CD4-positive, alpha-beta T cell treated with Interleukin-4 for 1 hour (primary cell): Measurements from ENCODE around the gene NBL1.

ENCODE experiments used
- DNase-seq, 2 donors: peaks; one replicate each; pipeline ENCODE4 v3.0.0-alpha.2; 2020 to 2022

The NBL1 gene, protein sequence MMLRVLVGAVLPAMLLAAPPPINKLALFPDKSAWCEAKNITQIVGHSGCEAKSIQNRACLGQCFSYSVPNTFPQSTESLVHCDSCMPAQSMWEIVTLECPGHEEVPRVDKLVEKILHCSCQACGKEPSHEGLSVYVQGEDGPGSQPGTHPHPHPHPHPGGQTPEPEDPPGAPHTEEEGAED

GRCh38 chr1:19643602-19644394 lies at the start of gene NBL1:
NBL1 (plus strand) TSS chr1:19644311; CDS start chr1:19655031, 10,720 bp downstream.
- peak; percentile 66 to 72 for DNase-seq

DNA sequence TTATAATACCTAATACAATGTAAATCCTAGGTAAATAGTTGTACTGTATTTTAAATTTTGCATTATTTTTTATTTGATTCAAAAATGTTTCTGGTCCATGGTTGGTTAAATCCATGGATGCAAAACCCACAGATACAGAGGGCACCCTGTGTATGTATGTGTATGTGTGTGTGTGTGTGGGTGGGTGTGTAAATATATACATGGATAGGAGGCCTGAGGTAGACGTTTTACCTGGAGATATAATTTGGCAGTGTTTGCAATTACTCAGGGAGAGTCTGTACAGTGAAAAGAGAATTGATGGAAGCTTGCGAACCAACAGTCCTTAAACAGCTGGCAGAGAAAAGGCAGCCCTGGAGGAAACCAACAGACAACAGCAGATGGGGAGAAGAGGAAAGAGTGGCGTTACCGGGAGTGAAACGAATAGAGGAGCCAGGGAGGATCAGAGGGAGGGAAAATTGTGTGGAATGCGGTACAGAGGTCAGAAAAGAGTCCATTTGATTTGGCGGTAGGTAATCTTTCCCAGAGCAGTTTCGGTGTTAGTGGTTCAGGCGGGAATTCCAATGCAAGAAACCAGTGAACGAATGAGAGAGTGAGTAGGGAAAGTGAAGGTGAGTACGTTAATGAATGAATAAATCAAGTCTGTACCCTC lies 47.9 kb upstream of the NBL1 start:
- DNase-seq, result no peak

- peak; percentile 99 for DNase-seq
These were observed 47.2 kb upstream of the NBL1 start for GRCh38 chr1:19596714-19597495.

GRCh38 chr1:19597496-19598309 lies 46.4 kb upstream of the NBL1 start:
- peak; percentile 76 to 87 for DNase-seq

DNA sequence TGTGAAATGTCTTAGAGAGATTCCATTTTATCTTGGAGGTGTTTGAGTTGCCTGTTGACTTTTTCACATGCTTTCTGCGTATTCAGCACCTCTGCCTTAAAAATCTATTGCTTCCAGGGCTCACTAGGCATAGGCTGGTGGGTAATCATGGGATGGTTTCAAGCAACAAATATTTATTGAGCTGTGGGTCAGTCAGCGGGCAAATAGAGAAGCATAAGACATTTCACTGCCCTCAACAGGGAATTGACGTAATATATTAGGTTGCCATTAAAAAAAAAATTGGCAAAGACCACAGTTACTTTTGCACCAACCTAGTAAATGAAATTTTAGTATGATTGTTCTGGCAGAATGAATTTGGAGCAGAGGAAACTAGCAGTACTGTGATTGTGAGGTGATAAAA lies 44.3 kb upstream of the NBL1 start:
- no peak for DNase-seq

GRCh38 chr1:19602486-19602885 lies 41.6 kb upstream of the NBL1 start:
- no peak for DNase-seq

DNA sequence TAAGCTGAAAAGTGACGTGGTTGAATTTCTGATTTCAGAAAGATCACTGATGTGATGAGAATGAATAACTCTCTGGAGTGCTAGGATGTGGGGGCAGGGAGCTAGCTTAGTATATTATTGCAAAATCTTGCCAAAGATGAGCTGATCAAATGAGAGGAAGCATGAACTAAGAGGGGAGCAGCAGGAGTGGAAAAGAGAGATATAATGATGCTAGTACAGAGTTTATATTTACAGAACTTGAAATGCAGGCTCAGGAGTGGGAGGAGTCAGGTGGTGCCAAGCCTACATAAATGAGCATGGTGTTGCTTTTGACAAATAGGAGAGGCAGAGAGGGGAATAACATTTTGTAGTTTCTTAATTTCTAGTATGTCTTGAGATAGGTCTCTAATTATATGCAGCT lies 38.1 kb upstream of the NBL1 start:
- DNase-seq, result no peak

DNA sequence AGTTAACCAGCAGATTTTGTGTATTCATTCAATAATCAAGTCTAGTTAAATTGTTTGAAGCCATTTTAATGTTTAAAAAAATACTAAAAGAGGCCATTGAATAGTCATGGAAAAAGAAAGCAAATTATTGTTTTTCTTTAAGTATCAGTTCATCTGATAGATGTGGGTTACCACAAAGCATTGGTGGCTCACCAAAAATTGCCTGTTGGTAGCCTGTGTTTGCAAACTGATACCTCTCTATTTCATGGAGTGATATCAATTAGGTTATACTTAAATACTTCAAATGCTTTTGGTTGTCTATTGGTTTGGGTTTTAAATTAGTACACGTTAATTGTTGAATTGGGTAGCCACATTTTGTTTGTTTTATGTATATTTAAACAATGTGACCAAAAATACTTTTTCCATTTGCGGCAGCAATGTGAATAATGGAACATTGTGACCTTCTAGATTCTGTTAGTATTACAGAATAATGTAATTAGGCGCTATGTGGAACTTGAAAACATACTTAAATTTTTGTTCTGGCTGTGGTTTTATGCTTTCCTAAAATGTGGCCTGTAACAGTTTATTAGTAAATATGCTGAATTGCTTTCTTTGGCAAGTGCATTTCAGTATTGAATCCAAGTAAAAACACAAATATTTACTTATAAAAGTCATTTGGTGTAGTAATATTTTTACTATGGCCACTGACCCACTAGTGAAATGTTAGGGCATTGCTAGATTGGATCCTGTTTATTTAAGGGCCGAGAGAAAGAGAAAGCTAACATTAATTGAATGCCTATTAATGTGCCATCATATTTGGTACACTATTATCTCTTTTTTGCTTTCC lies 37.1 kb upstream of the NBL1 start:
- peak; percentile 37 to 74 for DNase-seq

GRCh38 chr1:19608232-19608631 lies 35.9 kb upstream of the NBL1 start:
- no peak for DNase-seq

GRCh38 chr1:19610282-19610981 lies 33.7 kb upstream of the NBL1 start:
- DNase-seq, result no peak

DNA sequence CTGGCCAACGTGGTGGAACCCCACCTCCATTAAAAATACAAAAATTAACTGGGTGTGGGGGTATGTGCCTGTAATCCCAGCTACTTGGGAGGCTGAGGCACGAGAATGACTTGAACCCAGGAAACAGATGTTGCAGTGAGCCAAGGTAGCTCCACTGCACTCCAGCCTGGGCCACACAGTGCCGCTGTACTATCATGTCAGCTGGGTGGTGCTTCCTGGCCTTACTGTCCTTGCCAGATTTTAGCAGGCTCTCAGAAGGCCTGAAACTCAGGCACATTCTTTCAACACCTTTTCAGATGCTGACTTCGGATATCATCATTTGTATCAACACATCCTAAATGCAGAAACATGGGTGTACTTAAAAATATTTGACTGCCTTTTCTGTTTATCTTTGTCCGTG lies 31.6 kb upstream of the NBL1 start:
- no peak for DNase-seq

GRCh38 chr1:19613171-19613703 lies 30.9 kb upstream of the NBL1 start:
- no peak for DNase-seq

GRCh38 chr1:19615438-19615837 lies 28.7 kb upstream of the NBL1 start:
- DNase-seq, result no peak

- DNase-seq, result no peak
These were observed 27.6 kb upstream of the NBL1 start for GRCh38 chr1:19616489-19616888.

GRCh38 chr1:19617376-19617775 lies 26.7 kb upstream of the NBL1 start:
- no peak for DNase-seq

- no peak for DNase-seq
These were observed 25.7 kb upstream of the NBL1 start for GRCh38 chr1:19618428-19618827.

DNA sequence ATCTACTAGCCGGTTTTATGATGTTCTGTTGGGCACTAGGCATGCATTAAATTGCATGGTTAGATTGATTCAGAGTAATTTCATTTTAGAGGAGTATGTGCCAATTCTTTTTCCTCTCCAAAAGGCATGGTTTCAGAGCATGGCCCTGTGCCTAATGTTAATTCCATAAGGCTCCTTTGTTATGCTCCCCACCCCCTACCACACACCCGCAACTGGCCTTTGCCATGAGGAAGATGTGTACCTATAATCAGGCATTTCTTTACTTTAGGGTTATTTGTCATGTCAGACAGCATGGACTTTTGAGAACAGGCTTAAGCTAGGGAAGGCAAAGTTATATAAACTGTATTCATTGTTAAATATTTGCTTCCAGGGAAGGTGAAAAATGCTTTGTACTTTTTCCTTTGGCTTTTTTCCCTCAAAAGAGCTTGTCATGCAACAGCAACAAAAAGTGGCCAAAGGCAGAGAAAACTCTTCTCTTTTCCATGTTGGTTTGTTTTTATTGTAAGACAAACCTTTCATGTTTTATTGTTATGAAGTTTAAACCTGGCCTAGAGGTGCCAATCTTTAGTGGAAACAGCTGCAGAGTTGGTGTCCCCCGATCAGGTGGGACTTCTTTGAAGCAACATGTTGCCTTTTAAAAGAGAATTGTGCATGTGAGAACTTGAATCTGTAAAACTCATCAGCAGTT lies 24.3 kb upstream of the NBL1 start:
- DNase-seq, result no peak

DNA sequence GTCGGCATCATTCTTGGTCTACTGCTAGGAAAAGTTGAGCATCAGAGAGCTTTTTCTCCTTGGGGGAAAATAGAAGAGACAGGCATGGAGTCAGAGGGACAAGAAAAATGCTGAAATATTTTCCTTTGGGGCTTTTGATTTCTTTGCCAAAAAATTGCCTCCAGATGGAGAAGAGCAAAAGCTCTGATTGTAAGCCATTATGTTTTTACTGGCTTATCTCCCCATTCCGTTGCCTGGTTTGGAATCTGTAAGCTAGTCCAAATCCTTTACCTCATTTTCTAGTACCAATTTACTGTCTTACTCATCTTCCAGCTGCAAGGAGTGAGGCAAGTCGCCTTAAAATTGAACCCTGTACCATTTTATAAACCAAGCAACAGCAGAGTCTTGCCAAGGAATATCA lies 23.3 kb upstream of the NBL1 start:
- DNase-seq, result no peak

DNA sequence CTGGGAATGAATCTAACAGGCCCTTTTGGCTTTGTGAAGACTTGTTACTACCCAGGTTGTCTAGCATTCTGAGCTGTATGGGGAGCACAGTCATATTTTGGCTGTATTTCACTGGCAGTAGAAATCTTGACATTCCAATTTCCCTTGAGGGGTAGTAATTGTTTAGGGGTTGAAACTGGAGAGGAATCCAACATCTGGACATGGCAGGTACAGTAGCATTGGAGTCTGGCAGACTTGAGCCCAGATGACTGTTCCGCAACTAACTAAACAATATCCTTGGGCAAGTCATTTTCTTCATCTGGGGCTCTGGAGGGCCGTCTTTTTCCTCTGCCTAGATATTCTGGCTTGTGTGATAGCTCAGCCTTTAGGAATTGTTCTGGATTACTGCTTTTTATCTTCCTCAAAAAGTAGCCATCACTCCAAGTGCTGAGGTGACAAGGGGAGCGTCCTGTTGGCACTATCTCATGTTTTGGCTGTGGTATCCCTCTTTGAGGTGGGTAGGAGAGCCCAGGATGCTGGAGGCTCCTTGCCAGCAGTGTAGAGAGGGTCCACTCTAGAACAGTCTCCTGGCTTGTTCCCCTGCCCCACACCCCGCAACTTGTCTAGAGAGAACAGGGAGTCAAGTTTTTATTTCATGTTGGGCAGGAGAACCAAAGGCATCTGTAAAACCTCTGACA lies 22.7 kb upstream of the NBL1 start:
- no peak for DNase-seq
